Measurements from ENCODE around the gene LEMD2. TPM values are rescaled to one million over a fixed set of nuclear protein-coding genes. Genes with fewer than 3 reads are reported as not detected.

The LEMD2 gene
- total RNA-seq, 1 experiment from 2014 or later = 91.8 TPM

DNA sequence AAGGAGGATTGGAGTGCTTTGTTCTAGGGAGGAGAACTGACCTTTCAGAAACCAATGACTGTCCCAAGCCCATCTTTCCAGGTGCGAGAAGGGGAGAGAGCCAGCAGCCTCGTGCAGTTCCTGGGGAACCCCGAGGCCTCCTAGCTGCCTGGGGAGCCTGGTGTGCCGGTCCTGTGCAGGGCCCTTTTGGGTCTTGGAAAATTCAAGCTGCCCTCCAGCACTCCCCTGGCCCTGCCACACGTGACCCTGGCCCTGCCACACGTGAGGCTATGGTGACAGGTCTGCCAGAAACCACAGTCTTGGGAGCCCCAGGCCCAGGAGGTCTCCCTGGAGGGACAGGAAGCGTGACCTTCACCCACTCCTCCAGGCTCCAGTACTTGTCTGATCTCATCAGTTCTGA lies 57.9 kb downstream of the LEMD2 start:
- TF ChIP-seq, protein P1, sequence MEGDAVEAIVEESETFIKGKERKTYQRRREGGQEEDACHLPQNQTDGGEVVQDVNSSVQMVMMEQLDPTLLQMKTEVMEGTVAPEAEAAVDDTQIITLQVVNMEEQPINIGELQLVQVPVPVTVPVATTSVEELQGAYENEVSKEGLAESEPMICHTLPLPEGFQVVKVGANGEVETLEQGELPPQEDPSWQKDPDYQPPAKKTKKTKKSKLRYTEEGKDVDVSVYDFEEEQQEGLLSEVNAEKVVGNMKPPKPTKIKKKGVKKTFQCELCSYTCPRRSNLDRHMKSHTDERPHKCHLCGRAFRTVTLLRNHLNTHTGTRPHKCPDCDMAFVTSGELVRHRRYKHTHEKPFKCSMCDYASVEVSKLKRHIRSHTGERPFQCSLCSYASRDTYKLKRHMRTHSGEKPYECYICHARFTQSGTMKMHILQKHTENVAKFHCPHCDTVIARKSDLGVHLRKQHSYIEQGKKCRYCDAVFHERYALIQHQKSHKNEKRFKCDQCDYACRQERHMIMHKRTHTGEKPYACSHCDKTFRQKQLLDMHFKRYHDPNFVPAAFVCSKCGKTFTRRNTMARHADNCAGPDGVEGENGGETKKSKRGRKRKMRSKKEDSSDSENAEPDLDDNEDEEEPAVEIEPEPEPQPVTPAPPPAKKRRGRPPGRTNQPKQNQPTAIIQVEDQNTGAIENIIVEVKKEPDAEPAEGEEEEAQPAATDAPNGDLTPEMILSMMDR (conservative IDR thresholded peaks at IDR 0.05) = no peak
- no peaks in the 10 kb centered on the region for H3K9me3 Mint-ChIP-seq
- WGBS (ENCODE audit: extremely low coverage, insufficient read length, low lambda C conversion rate) = no CpG with 5 or more reads among the region's 7 CpGs
- Histone ChIP-seq H2BK120ac (ENCODE audit: low read depth, low read length, poor library complexity, severe bottlenecking) (no peak overlapping the region), H3K23ac (ENCODE audit: insufficient read length, low read depth, low read length) (no peak overlapping the region), H2BK5ac (ENCODE audit: insufficient read length, low read length) (no peak overlapping the region), H3K79me1 (ENCODE audit: insufficient read depth, low read depth, low read length, poor library complexity, severe bottlenecking) (no peaks in the 10 kb centered on the region), H3K18ac (ENCODE audit: insufficient read length, low read depth, low read length) (no peak overlapping the region), H2BK20ac (ENCODE audit: low read depth, low read length, poor library complexity, severe bottlenecking) (no peak overlapping the region), H4K5ac (ENCODE audit: insufficient read length, low read depth, low read length) (no peak overlapping the region), H3K4me2 (ENCODE audit: insufficient read depth, insufficient read length, low read length) (no peak overlapping the region), H3K9ac (ENCODE audit: extremely low read depth, insufficient read length, low read length) (no peak overlapping the region), H4K20me1 (ENCODE audit: control insufficient read depth, insufficient read depth, insufficient read length) (no peaks in the 10 kb centered on the region), H3K79me2 (ENCODE audit: insufficient read depth, low read length) (no peaks in the 10 kb centered on the region), H3K4ac (ENCODE audit: low read depth, low read length) (no peak overlapping the region), H4K91ac (ENCODE audit: insufficient read length, low read depth, low read length) (no peak overlapping the region), H2BK15ac (ENCODE audit: low read depth, low read length) (no peak overlapping the region), H4K8ac (replicated peaks; ENCODE audit: insufficient read length, low read depth, low read length) (no peak overlapping the region), H3K23me2 (ENCODE audit: insufficient read length, low read depth, low read length, poor library complexity, severe bottlenecking) (no peaks in the 10 kb centered on the region), H3T11ph (ENCODE audit: low read length) (no peak overlapping the region), H3K14ac (ENCODE audit: insufficient read depth, low read length) (no peak overlapping the region), H2AFZ (ENCODE audit: low read length) (no peak overlapping the region), H3K27me3 (ENCODE audit: insufficient read depth, low read length) (no peaks in the 10 kb centered on the region), H2BK12ac (ENCODE audit: insufficient read length, low read depth, low read length) (no peak overlapping the region), H3K9me3 (ENCODE audit: control insufficient read depth, low read depth, low read length) (no peaks in the 10 kb centered on the region), H3K56ac (ENCODE audit: insufficient read length, low read depth, low read length) (no peak overlapping the region), H2AK5ac (ENCODE audit: insufficient read length, low read length) (no peak overlapping the region), H3K4me1 (ENCODE audit: insufficient read depth, low read length) (no peaks in the 10 kb centered on the region), H3K27ac (ENCODE audit: insufficient read length, low read depth, low read length) (no peak overlapping the region)
- H3K27ac Mint-ChIP-seq = 0 out of 7 replicates have a peak overlapping the region, but pooled peaks of 2 of the 3 experiments have one; percentile 21 to 60
- peaks cover 30 to 33% of the 10 kb centered on the region in 2 experiments for H3K4me1 Mint-ChIP-seq
- no peaks in the 10 kb centered on the region for H3K36me3 Mint-ChIP-seq (ENCODE audit: insufficient read depth in 1 of 3, low read depth in 3 of 3)
- H3K4me3 Mint-ChIP-seq = no peak overlapping the region
- H3K27me3 Mint-ChIP-seq (ENCODE audit: low read depth) = peaks cover 17% of the 10 kb centered on the region
- DNase-seq = no peak
